Left kidney (tissue), 2 donors: Measurements from ENCODE around the gene DOC2A. TPM values are rescaled to one million over a fixed set of nuclear protein-coding genes. Genes with fewer than 3 reads are reported as not detected.
"Not testable (repeated sequence)": the region's sequence is repeated elsewhere in the genome, so short reads cannot be mapped to it uniquely, and the experiment has no call there.

Experiments used
- DNase-seq: peaks from one replicate; pipeline ENCODE4 v3.0.0-alpha.2; 2013
- polyA plus RNA-seq: library from polyadenylated mRNA; unstranded; fragments of 120-200 nt; gene quantifications from one replicate; pipeline ENCODE4 v1.2.1, GENCODE V29; 2013; ENCODE audit not compliant: insufficient read length

Gene DOC2A
- polyA plus RNA-seq, 1 donor = 3.0 TPM

GRCh38 chr16:30027588-30028437 is 17.0 kb upstream of the DOC2A start:
- no peak for DNase-seq

GRCh38 chr16:30026449-30026848 is 15.6 kb upstream of the DOC2A start:
- no peak for DNase-seq

- no peak for DNase-seq
Measured at GRCh38 chr16:30025574-30025973, 14.7 kb upstream of the DOC2A start.

GRCh38 chr16:30025156-30025555 is 14.3 kb upstream of the DOC2A start:
- no peak for DNase-seq

GRCh38 chr16:30024451-30024850 is 13.6 kb upstream of the DOC2A start:
- no peak for DNase-seq

GRCh38 chr16:30023586-30023985 is 12.8 kb upstream of the DOC2A start:
- DNase-seq = no peak

- DNase-seq = no peak
Measured at GRCh38 chr16:30022887-30023286, 12.1 kb upstream of the DOC2A start, which contains the start of gene C16orf92. Gene C16orf92 (plus strand): TSS chr16:30023198. CDS start chr16:30023341, 143 bp downstream.

GRCh38 chr16:30018731-30019158 is 7.9 kb upstream of the DOC2A start:
- no peak for DNase-seq

GRCh38 chr16:30017937-30018336 is 7.1 kb upstream of the DOC2A start:
- not testable (repeated sequence) for DNase-seq

- DNase-seq = no peak
Measured at GRCh38 chr16:30017277-30017656, 6.4 kb upstream of the DOC2A start.

GRCh38 chr16:30016555-30017276 is 5.9 kb upstream of the DOC2A start:
- no peak for DNase-seq

- not testable (repeated sequence) for DNase-seq
Measured at GRCh38 chr16:30015450-30015849, 4.6 kb upstream of the DOC2A start.

- DNase-seq = not testable (repeated sequence)
Measured at GRCh38 chr16:30012598-30012997, 1.8 kb upstream of the DOC2A start.

GRCh38 chr16:30011714-30012504 is 1.1 kb upstream of the DOC2A start:
- DNase-seq = no peak

GRCh38 chr16:30009990-30010843 is 610 bp downstream of the DOC2A start:
- no peak for DNase-seq

GRCh38 chr16:30009085-30009862 is 1.6 kb downstream of the DOC2A start:
- no peak for DNase-seq

GRCh38 chr16:30007378-30007895 is 3.4 kb downstream of the DOC2A start:
- no peak for DNase-seq

- DNase-seq = no peak
Measured at GRCh38 chr16:30006659-30007377, 4.0 kb downstream of the DOC2A start.

- DNase-seq = no peak
Measured at GRCh38 chr16:30006095-30006473, 4.7 kb downstream of the DOC2A start.
